Parathyroid adenoma (tissue), 2 donors: ENCODE data around the gene GFM1.

ENCODE experiments used
- H2AFZ ChIP-seq: fragments of 300-600 bp; sonication (generic); one replicate; pipeline ENCODE4 v1.7.0; 2017; ENCODE audit warnings: antibody characterized with exemption, mild to moderate bottlenecking
- H3K27ac ChIP-seq: fragments of 300-600 bp; sonication (generic); one replicate; pipeline ENCODE4 v1.7.0; 2017
- H3K27me3 ChIP-seq: fragments of 300-600 bp; sonication (generic); one replicate; pipeline ENCODE4 v1.7.0; 2017; ENCODE audit warnings: low read length; ENCODE audit not compliant: control insufficient read depth, insufficient read depth
- H3K36me3 ChIP-seq: fragments of 300-600 bp; sonication (generic); one replicate; pipeline ENCODE4 v1.7.0; 2017; ENCODE audit warnings: low read length; ENCODE audit not compliant: control insufficient read depth, insufficient read depth
- H3K4me1 ChIP-seq: fragments of 300-600 bp; sonication (generic); one replicate; pipeline ENCODE4 v1.7.0; 2017; ENCODE audit warnings: control low read depth
- H3K4me2 ChIP-seq: fragments of 300-600 bp; sonication (generic); one replicate; pipeline ENCODE4 v1.7.0; 2017; ENCODE audit warnings: low read length
- H3K4me3 ChIP-seq: fragments of 300-600 bp; sonication (generic); one replicate; pipeline ENCODE4 v1.7.0; 2017; ENCODE audit warnings: low read depth, low read length
- H3K79me2 ChIP-seq: fragments of 300-600 bp; sonication (generic); one replicate; pipeline ENCODE4 v1.7.0; 2017; ENCODE audit warnings: control low read depth
- H3K9ac ChIP-seq: fragments of 300-600 bp; sonication (generic); one replicate; pipeline ENCODE4 v1.7.0; 2017; ENCODE audit warnings: mild to moderate bottlenecking
- H3K9me3 ChIP-seq: fragments of 300-600 bp; sonication (generic); one replicate; pipeline ENCODE4 v1.7.0; 2017; ENCODE audit warnings: low read length; ENCODE audit not compliant: control insufficient read depth
- CTCF ChIP-seq: fragments of 300-600 bp; sonication (generic); IDR thresholded peaks from one replicate; pipeline ENCODE4 v1.7.0; 2017; ENCODE audit warnings: antibody characterized with exemption, mild to moderate bottlenecking
- donor health status: primary hyperparathyroidism.

GFM1 gene

GRCh38 chr3:158649791-158650190 is 5.5 kb downstream of the GFM1 start:
- no peak overlapping the region for H3K27ac ChIP-seq
- H3K4me1 ChIP-seq, result no peaks in the 10 kb centered on the region

GRCh38 chr3:158651192-158651591 is 6.9 kb downstream of the GFM1 start:
- Histone ChIP-seq H3K4me1 (no peaks in the 10 kb centered on the region), H3K27ac (no peak overlapping the region), H3K9ac (no peak overlapping the region), H3K4me2 (no peak overlapping the region), H3K9me3 (no peaks in the 10 kb centered on the region), H3K27me3 (no peaks in the 10 kb centered on the region), H3K79me2 (peaks cover under 1% of the 10 kb centered on the region), H2AFZ (no peak overlapping the region), H3K36me3 (no peaks in the 10 kb centered on the region), H3K4me3 (no peak overlapping the region)
- no peak for TF ChIP-seq CTCF

More at GRCh38 chr3:158649791-158650190, 5.5 kb downstream of the GFM1 start:
- H3K79me2 ChIP-seq, result peaks cover 2% of the 10 kb centered on the region
- no peak for TF ChIP-seq CTCF
- no peaks in the 10 kb centered on the region for H3K27me3 ChIP-seq
- H3K36me3 ChIP-seq, result no peaks in the 10 kb centered on the region
- no peak overlapping the region for H2AFZ ChIP-seq
- H3K9me3 ChIP-seq, result no peaks in the 10 kb centered on the region
- H3K9ac ChIP-seq, result no peak overlapping the region
- H3K4me2 ChIP-seq, result no peak overlapping the region
- no peak overlapping the region for H3K4me3 ChIP-seq

- Histone ChIP-seq H3K27me3 (no peaks in the 10 kb centered on the region), H3K4me3 (no peak overlapping the region), H3K4me1 (no peaks in the 10 kb centered on the region), H3K36me3 (no peaks in the 10 kb centered on the region), H3K27ac (no peak overlapping the region), H2AFZ (no peak overlapping the region), H3K9ac (no peak overlapping the region), H3K4me2 (no peak overlapping the region), H3K79me2 (peaks cover 3% of the 10 kb centered on the region), H3K9me3 (no peaks in the 10 kb centered on the region)
- TF ChIP-seq CTCF, result no peak
These were observed 8.1 kb downstream of the GFM1 start for GRCh38 chr3:158652463-158652862.

- no peak overlapping the region for H3K4me2 ChIP-seq
- H2AFZ ChIP-seq, result no peak overlapping the region
- no peak overlapping the region for H3K27ac ChIP-seq
- H3K9ac ChIP-seq, result no peak overlapping the region
- H3K4me1 ChIP-seq, result no peaks in the 10 kb centered on the region
- H3K4me3 ChIP-seq, result no peak overlapping the region
- peaks cover 3% of the 10 kb centered on the region for H3K79me2 ChIP-seq
- no peaks in the 10 kb centered on the region for H3K36me3 ChIP-seq
- no peaks in the 10 kb centered on the region for H3K27me3 ChIP-seq
- no peak for TF ChIP-seq CTCF
- no peaks in the 10 kb centered on the region for H3K9me3 ChIP-seq
These were observed 14.6 kb downstream of the GFM1 start for GRCh38 chr3:158658889-158659288.

- Histone ChIP-seq H3K9ac (no peak overlapping the region), H3K36me3 (no peaks in the 10 kb centered on the region), H3K9me3 (no peaks in the 10 kb centered on the region), H3K27ac (peak overlapping the region; percentile 21), H3K27me3 (no peaks in the 10 kb centered on the region), H3K4me1 (no peaks in the 10 kb centered on the region), H3K4me3 (no peak overlapping the region), H2AFZ (no peak overlapping the region), H3K4me2 (no peak overlapping the region), H3K79me2 (peaks cover 3% of the 10 kb centered on the region)
- peak; percentile 45 for TF ChIP-seq CTCF
These were observed 15.3 kb downstream of the GFM1 start for GRCh38 chr3:158659454-158660237.
